K562 (cell line): ENCODE results near the gene OGDH. TPM values are rescaled to one million over a fixed set of nuclear protein-coding genes. Genes with fewer than 3 reads are reported as not detected.

ENCODE experiments used
- BMI1 ChIP-seq: fragments of 150-350 bp; IDR thresholded peaks from 2 replicates; pipeline ENCODE4 v1.6.1; 2014; ENCODE audit warnings: low read length
- CBX8 ChIP-seq: fragments of 200-600 bp; sonication (generic); IDR thresholded peaks from 2 replicates; pipeline ENCODE4 v1.6.1; 2012; ENCODE audit warnings: borderline replicate concordance, mixed run types, low read depth, mild to moderate bottlenecking, moderate library complexity, mixed read lengths, low read length, control low read depth, inconsistent platforms; ENCODE audit not compliant: poor library complexity, severe bottlenecking; ENCODE audit errors: extremely low read depth
- ESRRA ChIP-seq: fragments of 450-650 bp; IDR thresholded peaks from 2 replicates; pipeline ENCODE4 v1.6.1; 2014; ENCODE audit warnings: low read depth, mild to moderate bottlenecking, moderate library complexity, borderline replicate concordance
- FOXJ3 ChIP-seq: sonication (generic); formaldehyde crosslinking; IDR thresholded peaks from 2 replicates; pipeline ENCODE4 v1.4.0; 2020; ENCODE audit warnings: mild to moderate bottlenecking, missing genetic modification reagents
- SUPT5H ChIP-seq: fragments of 450-650 bp; IDR thresholded peaks from 2 replicates; pipeline ENCODE4 v1.6.1; 2016
- ZFPM2 ChIP-seq: fragments of 250-450 bp; sonication (Bioruptor Pico); IDR thresholded peaks from 2 replicates; pipeline ENCODE4 v1.5.1; 2022; ENCODE audit warnings: mild to moderate bottlenecking
- ZNF695 ChIP-seq: fragments of 450-650 bp; formaldehyde crosslinking; IDR thresholded peaks from 2 replicates; pipeline ENCODE4 v1.4.0; 2020; ENCODE audit warnings: mild to moderate bottlenecking, moderate library complexity
- polyA plus RNA-seq, 8 experiments: library from polyadenylated mRNA; depleted of rRNA in 4 of 8; stranded (reverse) in 5 of 8; unstranded in 3 of 8; fragments of >200 nt; fragmentation: Nextera tagmentation in 2 of 8; fragmentation: Illumina TruSeq in 1 of 8; extraction: Ambion mirVana in 2 of 8; extraction: Trizol in 1 of 8; gene quantifications; 2 replicates each; pipeline versions ENCODE4 v1.2.1 to v1.2.3, GENCODE V29; 2011 to 2014; ENCODE audit warnings: inconsistent platforms in 1 of 8, missing spikeins in 1 of 8
- total RNA-seq, 7 experiments: library from RNA; depleted of rRNA in 6 of 7; stranded (reverse); fragments of >200 nt in 6 of 7; fragmentation: Illumina TruSeq in 2 of 7; extraction: Trizol in 2 of 7; gene quantifications; 2 replicates each; pipeline versions ENCODE4 v1.2.1 to v1.2.3, GENCODE V29; 2011 to 2021; ENCODE audit warnings: low replicate concordance in 1 of 7
- TF ChIP-seq, protein P1 (sequence below): IDR thresholded peaks from 2 replicates; pipeline ENCODE4 v1.6.1; 2011; ENCODE audit warnings: borderline replicate concordance, low read depth, mild to moderate bottlenecking, moderate library complexity, low read length; ENCODE audit not compliant: insufficient read depth, poor library complexity, severe bottlenecking
- TF ChIP-seq, protein P2 (sequence below): sonication (generic); formaldehyde crosslinking; IDR thresholded peaks from 2 replicates; pipeline ENCODE4 v1.8.0; 2023; ENCODE audit warnings: missing genetic modification reagents, mild to moderate bottlenecking, borderline replicate concordance
- TF ChIP-seq, protein P3 (sequence below): fragments of 450-650 bp; IDR thresholded peaks from 2 replicates; pipeline ENCODE4 v1.6.1; 2016; ENCODE audit warnings: low read depth

The OGDH gene
- total and polyA plus RNA-seq, 9 of the 15 experiments (the other 6 are each of a cell fraction or from before 2014, with no cell fraction given): 3.1 to 80.3 (median 23.5) TPM

DNA sequence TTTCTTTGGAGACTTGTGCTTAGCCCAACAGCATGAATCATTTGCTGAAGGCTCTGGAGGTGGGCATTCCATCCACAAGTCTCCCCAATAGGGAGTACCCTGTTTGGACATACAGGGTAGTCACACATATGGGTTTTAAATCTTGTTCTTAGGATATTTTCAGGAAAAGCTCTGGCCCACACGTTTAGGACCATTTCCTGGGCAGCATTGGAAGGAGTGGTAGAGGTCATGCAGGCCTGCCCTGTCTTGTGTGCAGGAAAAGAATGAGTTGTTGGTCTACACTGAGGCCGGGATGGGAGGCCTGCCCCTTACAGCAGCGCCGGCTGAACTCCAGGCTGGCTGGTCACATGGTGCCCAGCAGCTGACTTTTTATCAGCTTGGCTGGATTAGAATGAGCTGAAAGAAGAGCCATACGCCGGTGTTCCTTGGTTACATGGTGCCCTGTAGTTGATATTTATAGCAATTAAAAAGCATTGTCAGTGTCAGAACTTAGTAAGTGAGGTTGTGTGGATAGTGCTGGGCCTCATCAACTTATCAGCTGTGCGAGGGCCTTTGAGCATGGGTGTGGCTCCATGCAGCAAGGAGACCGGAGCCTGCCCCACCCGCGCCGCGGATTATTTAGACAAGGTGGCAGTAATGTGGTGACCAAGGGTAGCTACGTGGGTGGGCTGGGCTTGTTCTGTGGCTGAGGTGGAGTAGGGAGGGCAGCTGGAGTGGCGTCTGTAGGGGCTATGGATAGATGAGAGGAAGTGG is 28.6 kb downstream of the OGDH start (continued):
- TF ChIP-seq, protein P1, sequence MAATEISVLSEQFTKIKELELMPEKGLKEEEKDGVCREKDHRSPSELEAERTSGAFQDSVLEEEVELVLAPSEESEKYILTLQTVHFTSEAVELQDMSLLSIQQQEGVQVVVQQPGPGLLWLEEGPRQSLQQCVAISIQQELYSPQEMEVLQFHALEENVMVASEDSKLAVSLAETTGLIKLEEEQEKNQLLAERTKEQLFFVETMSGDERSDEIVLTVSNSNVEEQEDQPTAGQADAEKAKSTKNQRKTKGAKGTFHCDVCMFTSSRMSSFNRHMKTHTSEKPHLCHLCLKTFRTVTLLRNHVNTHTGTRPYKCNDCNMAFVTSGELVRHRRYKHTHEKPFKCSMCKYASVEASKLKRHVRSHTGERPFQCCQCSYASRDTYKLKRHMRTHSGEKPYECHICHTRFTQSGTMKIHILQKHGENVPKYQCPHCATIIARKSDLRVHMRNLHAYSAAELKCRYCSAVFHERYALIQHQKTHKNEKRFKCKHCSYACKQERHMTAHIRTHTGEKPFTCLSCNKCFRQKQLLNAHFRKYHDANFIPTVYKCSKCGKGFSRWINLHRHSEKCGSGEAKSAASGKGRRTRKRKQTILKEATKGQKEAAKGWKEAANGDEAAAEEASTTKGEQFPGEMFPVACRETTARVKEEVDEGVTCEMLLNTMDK: no peak
- TF ChIP-seq ZNF695 (CRISPR knock-in tag) (no peak), ZFPM2 (CRISPR knock-in tag) (no peak), CBX8 (no peak), BMI1 (no peak), FOXJ3 (CRISPR knock-in tag) (no peak), SUPT5H (no peak), ESRRA (no peak)
- TF ChIP-seq, protein P2, sequence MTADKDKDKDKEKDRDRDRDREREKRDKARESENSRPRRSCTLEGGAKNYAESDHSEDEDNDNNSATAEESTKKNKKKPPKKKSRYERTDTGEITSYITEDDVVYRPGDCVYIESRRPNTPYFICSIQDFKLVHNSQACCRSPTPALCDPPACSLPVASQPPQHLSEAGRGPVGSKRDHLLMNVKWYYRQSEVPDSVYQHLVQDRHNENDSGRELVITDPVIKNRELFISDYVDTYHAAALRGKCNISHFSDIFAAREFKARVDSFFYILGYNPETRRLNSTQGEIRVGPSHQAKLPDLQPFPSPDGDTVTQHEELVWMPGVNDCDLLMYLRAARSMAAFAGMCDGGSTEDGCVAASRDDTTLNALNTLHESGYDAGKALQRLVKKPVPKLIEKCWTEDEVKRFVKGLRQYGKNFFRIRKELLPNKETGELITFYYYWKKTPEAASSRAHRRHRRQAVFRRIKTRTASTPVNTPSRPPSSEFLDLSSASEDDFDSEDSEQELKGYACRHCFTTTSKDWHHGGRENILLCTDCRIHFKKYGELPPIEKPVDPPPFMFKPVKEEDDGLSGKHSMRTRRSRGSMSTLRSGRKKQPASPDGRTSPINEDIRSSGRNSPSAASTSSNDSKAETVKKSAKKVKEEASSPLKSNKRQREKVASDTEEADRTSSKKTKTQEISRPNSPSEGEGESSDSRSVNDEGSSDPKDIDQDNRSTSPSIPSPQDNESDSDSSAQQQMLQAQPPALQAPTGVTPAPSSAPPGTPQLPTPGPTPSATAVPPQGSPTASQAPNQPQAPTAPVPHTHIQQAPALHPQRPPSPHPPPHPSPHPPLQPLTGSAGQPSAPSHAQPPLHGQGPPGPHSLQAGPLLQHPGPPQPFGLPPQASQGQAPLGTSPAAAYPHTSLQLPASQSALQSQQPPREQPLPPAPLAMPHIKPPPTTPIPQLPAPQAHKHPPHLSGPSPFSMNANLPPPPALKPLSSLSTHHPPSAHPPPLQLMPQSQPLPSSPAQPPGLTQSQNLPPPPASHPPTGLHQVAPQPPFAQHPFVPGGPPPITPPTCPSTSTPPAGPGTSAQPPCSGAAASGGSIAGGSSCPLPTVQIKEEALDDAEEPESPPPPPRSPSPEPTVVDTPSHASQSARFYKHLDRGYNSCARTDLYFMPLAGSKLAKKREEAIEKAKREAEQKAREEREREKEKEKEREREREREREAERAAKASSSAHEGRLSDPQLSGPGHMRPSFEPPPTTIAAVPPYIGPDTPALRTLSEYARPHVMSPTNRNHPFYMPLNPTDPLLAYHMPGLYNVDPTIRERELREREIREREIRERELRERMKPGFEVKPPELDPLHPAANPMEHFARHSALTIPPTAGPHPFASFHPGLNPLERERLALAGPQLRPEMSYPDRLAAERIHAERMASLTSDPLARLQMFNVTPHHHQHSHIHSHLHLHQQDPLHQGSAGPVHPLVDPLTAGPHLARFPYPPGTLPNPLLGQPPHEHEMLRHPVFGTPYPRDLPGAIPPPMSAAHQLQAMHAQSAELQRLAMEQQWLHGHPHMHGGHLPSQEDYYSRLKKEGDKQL (CRISPR knock-in tag): no peak
- TF ChIP-seq, protein P3, sequence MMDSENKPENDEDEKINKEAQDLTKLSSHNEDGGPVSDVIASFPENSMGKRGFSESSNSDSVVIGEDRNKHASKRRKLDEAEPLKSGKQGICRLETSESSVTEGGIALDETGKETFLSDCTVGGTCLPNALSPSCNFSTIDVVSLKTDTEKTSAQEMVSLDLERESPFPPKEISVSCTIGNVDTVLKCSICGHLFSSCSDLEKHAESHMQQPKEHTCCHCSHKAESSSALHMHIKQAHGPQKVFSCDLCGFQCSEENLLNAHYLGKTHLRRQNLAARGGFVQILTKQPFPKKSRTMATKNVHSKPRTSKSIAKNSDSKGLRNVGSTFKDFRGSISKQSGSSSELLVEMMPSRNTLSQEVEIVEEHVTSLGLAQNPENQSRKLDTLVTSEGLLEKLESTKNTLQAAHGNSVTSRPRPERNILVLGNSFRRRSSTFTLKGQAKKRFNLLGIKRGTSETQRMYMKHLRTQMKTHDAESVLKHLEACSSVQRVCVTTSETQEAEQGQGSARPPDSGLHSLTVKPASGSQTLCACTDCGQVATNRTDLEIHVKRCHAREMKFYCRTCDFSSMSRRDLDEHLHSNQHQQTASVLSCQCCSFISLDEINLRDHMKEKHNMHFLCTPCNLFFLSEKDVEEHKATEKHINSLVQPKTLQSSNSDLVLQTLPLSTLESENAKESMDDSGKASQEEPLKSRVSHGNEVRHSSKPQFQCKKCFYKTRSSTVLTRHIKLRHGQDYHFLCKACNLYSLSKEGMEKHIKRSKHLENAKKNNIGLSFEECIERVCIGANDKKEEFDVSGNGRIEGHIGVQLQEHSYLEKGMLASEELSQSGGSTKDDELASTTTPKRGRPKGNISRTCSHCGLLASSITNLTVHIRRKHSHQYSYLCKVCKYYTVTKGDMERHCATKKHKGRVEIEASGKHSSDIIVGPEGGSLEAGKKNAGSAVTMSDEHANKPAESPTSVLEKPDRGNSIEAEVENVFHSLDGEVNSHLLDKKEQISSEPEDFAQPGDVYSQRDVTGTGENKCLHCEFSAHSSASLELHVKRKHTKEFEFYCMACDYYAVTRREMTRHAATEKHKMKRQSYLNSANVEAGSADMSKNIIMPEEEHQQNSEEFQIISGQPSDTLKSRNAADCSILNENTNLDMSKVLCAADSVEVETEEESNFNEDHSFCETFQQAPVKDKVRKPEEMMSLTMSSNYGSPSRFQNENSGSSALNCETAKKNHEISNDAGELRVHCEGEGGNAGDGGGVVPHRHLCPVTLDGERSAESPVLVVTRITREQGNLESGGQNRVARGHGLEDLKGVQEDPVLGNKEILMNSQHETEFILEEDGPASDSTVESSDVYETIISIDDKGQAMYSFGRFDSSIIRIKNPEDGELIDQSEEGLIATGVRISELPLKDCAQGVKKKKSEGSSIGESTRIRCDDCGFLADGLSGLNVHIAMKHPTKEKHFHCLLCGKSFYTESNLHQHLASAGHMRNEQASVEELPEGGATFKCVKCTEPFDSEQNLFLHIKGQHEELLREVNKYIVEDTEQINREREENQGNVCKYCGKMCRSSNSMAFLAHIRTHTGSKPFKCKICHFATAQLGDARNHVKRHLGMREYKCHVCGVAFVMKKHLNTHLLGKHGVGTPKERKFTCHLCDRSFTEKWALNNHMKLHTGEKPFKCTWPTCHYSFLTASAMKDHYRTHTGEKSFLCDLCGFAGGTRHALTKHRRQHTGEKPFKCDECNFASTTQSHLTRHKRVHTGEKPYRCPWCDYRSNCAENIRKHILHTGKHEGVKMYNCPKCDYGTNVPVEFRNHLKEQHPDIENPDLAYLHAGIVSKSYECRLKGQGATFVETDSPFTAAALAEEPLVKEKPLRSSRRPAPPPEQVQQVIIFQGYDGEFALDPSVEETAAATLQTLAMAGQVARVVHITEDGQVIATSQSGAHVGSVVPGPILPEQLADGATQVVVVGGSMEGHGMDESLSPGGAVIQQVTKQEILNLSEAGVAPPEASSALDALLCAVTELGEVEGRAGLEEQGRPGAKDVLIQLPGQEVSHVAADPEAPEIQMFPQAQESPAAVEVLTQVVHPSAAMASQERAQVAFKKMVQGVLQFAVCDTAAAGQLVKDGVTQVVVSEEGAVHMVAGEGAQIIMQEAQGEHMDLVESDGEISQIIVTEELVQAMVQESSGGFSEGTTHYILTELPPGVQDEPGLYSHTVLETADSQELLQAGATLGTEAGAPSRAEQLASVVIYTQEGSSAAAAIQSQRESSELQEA: no peak
